Lower leg skin (tissue), 4 donors: ENCODE results near the gene FER1L5. TPM values are rescaled to one million over a fixed set of nuclear protein-coding genes. Genes with fewer than 3 reads are reported as not detected.

ENCODE experiments used
- DNase-seq, 2 donors: peaks; one replicate each; pipeline ENCODE4 v3.0.0-alpha.2; 2019; ENCODE audit warnings: low spot score in 2 of 2
- H3K4me3 ChIP-seq: fragments of 200-600 bp; sonication (generic); 2 replicates; pipeline ENCODE4 v1.5.1; 2017; ENCODE audit warnings: mild to moderate bottlenecking, low read depth; ENCODE audit not compliant: poor library complexity, severe bottlenecking
- CTCF ChIP-seq, 3 donors: fragments of 450-650 bp; IDR thresholded peaks; one replicate each; pipeline ENCODE4 v1.5.1; 2016; ENCODE audit warnings: antibody characterized with exemption in 3 of 3, mild to moderate bottlenecking in 3 of 3, moderate library complexity in 2 of 3
- POLR2A ChIP-seq, 2 donors: fragments of 450-650 bp; IDR thresholded peaks; one replicate each; pipeline ENCODE4 v1.6.1; 2016 to 2017; ENCODE audit warnings: antibody characterized with exemption in 2 of 2, mild to moderate bottlenecking in 1 of 2, moderate library complexity in 1 of 2
- WGBS, 2 donors: methylation state at CpG; one replicate each; pipeline ENCODE4 v1.1.5; 2018; 5-methylcytosine and 5-hydroxymethylcytosine counted together
- intact Hi-C: fragments of 100-400 bp; cut with DNase I; formaldehyde crosslinking; loops from one replicate; pipeline ENCODE4 v1.15.0; 2023; ENCODE audit warnings: low total_unique reads
- total RNA-seq, 4 donors: library from RNA; depleted of rRNA; stranded (reverse); fragments of >200 nt; gene quantifications; one replicate each; pipeline ENCODE4 v1.1.0, GENCODE V29; 2016

The FER1L5 gene
- total RNA-seq, 4 donors from 2014 or later: not detected

GRCh38 chr2:96685577-96686459 lies 43.3 kb downstream of the FER1L5 start:
- no peak for DNase-seq
- 41 to 53% methylated on average over 13 to 19 of the region's 19 CpGs for WGBS, 2 donors
- no peak overlapping the region for H3K4me3 ChIP-seq
- TF ChIP-seq POLR2A (IDR thresholded peaks at IDR 0.05) (no peak), CTCF (IDR thresholded peaks at IDR 0.05) (no peak)
- intact Hi-C loops: no loop called here

GRCh38 chr2:96687266-96687665 lies 44.7 kb downstream of the FER1L5 start:
- TF ChIP-seq CTCF (IDR thresholded peaks at IDR 0.05): no peak
- no peak for DNase-seq
- intact Hi-C loops: no loop called here
- WGBS, 2 donors: 93 to 98% methylated on average over 3 of the region's 3 CpGs
- H3K4me3 ChIP-seq: no peak overlapping the region

- WGBS, 2 donors: 81 to 85% methylated on average over 25 to 27 of the region's 27 CpGs
- no peak overlapping the region for H3K4me3 ChIP-seq
- no peak for DNase-seq
- intact Hi-C loops: no loop called here
- TF ChIP-seq CTCF (IDR thresholded peaks at IDR 0.05) (no peak), POLR2A (IDR thresholded peaks at IDR 0.05) (no peak)
Observed at GRCh38 chr2:96687711-96688640, 45.4 kb downstream of the FER1L5 start.

GRCh38 chr2:96688649-96689430 lies 46.3 kb downstream of the FER1L5 start:
- WGBS, 2 donors: 94 to 95% methylated on average over 11 of the region's 11 CpGs
- H3K4me3 ChIP-seq: no peak overlapping the region
- TF ChIP-seq CTCF (IDR thresholded peaks at IDR 0.05) (no peak), POLR2A (IDR thresholded peaks at IDR 0.05) (no peak)
- intact Hi-C loops: no loop called here
- DNase-seq: peak in 1 of 2 donors; percentile 62

- TF ChIP-seq CTCF (IDR thresholded peaks at IDR 0.05): no peak
- no peak for TF ChIP-seq POLR2A (IDR thresholded peaks at IDR 0.05)
- peak in 1 of 2 donors; percentile 56 for DNase-seq
- intact Hi-C loops: no loop called here
- H3K4me3 ChIP-seq: no peak overlapping the region
- 89 to 94% methylated on average over 13 to 14 of the region's 14 CpGs for WGBS, 2 donors
Observed at GRCh38 chr2:96689431-96689991, 46.9 kb downstream of the FER1L5 start.
